Measurements from ENCODE around the gene TINAGL1. TPM values are rescaled to one million over a fixed set of nuclear protein-coding genes. Genes with fewer than 3 reads are reported as not detected.
A peak's percentile ranks its signal among the peaks of the same experiment; 100 is the strongest.

Gene TINAGL1
- total RNA-seq, 1 experiment from 2014 or later, result 57.9 TPM

DNA sequence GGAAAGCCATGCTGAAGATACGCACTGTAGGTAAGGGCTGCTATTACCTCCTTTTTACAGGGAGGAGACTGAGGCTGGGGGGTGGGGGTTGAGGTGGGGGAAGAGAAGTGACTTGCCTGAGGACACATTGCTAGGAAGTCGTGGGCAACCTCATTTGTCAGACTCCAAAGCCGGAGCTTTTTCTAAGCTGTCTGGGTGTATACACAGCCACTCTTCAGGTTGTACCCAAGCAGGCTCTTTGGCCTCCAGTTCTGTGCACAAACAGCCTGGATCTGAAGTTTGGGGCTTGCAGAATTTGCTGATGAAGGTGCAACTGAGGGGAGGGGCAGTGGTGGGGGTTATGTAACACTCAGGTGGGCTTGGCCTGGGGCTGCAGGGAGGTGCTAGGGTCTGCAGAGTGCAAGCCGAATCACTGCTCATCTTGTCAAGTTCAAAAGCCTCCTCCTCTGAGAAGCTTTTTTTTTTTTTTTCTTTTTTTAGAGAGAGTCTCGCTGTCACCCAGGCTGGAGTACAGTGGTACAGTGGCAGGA is 16.9 kb downstream of the TINAGL1 start (continued):
- TF ChIP-seq POLR2AphosphoS5 (IDR thresholded peaks at IDR 0.05; ENCODE audit: low read depth, low read length), result no peak
- no peak for TF ChIP-seq SIN3A (IDR thresholded peaks at IDR 0.05; ENCODE audit: low read depth)
- TF ChIP-seq, protein P1, sequence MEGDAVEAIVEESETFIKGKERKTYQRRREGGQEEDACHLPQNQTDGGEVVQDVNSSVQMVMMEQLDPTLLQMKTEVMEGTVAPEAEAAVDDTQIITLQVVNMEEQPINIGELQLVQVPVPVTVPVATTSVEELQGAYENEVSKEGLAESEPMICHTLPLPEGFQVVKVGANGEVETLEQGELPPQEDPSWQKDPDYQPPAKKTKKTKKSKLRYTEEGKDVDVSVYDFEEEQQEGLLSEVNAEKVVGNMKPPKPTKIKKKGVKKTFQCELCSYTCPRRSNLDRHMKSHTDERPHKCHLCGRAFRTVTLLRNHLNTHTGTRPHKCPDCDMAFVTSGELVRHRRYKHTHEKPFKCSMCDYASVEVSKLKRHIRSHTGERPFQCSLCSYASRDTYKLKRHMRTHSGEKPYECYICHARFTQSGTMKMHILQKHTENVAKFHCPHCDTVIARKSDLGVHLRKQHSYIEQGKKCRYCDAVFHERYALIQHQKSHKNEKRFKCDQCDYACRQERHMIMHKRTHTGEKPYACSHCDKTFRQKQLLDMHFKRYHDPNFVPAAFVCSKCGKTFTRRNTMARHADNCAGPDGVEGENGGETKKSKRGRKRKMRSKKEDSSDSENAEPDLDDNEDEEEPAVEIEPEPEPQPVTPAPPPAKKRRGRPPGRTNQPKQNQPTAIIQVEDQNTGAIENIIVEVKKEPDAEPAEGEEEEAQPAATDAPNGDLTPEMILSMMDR (IDR thresholded peaks at IDR 0.05 in 2 of 3, conservative IDR thresholded peaks at IDR 0.05 in 1 of 3; ENCODE audit: borderline replicate concordance in 1 of 3, insufficient read depth in 1 of 3, low read depth in 2 of 3, low read length in 2 of 3), result no peak
- TF ChIP-seq, protein P2, sequence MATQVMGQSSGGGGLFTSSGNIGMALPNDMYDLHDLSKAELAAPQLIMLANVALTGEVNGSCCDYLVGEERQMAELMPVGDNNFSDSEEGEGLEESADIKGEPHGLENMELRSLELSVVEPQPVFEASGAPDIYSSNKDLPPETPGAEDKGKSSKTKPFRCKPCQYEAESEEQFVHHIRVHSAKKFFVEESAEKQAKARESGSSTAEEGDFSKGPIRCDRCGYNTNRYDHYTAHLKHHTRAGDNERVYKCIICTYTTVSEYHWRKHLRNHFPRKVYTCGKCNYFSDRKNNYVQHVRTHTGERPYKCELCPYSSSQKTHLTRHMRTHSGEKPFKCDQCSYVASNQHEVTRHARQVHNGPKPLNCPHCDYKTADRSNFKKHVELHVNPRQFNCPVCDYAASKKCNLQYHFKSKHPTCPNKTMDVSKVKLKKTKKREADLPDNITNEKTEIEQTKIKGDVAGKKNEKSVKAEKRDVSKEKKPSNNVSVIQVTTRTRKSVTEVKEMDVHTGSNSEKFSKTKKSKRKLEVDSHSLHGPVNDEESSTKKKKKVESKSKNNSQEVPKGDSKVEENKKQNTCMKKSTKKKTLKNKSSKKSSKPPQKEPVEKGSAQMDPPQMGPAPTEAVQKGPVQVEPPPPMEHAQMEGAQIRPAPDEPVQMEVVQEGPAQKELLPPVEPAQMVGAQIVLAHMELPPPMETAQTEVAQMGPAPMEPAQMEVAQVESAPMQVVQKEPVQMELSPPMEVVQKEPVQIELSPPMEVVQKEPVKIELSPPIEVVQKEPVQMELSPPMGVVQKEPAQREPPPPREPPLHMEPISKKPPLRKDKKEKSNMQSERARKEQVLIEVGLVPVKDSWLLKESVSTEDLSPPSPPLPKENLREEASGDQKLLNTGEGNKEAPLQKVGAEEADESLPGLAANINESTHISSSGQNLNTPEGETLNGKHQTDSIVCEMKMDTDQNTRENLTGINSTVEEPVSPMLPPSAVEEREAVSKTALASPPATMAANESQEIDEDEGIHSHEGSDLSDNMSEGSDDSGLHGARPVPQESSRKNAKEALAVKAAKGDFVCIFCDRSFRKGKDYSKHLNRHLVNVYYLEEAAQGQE (IDR thresholded peaks at IDR 0.05; ENCODE audit: low read depth), result no peak

DNA sequence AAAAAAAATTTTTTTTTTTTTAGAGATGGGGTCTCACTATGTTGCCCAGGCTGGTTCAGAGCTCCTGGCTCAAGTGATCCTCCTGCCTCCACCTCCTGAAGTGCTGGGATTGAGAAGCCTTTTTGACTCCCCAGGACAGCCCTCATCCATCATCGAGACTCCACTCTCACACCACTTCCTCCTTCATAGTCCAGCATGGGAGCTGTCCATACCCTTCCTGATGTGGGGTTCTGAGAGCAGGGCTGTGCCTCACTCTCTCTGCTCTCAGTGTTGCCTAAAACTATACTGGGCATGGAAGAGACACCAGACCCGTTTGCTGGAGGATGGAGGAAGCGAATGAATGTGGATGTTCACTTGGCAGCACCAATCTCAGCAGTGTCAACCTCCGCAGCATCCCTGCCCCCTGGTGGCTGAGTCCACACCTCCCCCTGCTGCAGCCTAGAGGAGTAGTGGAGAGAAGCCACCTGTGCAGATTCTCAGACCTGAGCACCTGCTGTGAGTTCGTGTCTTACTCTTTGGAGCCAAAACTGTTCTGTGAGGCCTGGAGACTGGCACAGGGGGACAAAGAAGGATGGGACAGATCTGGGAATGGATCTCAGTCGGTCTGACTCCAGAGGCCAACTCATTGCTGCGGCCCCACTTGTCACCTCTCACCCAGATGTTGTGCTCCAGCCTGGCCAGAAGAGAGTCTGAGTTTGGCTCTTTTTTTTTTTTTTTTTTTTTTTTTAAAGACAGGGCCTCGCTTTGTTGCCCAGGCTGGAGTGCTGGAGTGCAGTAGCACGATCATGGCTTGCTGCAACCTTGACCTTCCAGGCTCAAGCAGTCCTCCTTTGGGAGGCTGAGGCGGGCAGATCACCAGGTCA is 17.7 kb downstream of the TINAGL1 start:
- no peak overlapping the region for H2AFZ ChIP-seq (ENCODE audit: low read depth, low read length, poor library complexity, severe bottlenecking)
- no peaks in the 10 kb centered on the region for H3K79me2 ChIP-seq (ENCODE audit: insufficient read depth, low read length)
- no peaks in the 10 kb centered on the region for H3K36me3 ChIP-seq (ENCODE audit: control insufficient read depth in 1 of 2, insufficient read depth in 2 of 2, low read length in 2 of 2)
- H3K9me3 ChIP-seq (ENCODE audit: control insufficient read depth in 1 of 2, insufficient read depth in 1 of 2, low read depth in 1 of 2, low read length in 2 of 2), result no peaks in the 10 kb centered on the region
- ChIA-PET RAD21 (ENCODE audit: low non-redundant PET in 1 of 2, low total read pairs in 2 of 2, uncharacterized antibody in 2 of 2, unreplicated experiment in 2 of 2) (no interaction called here), POLR2A (no interaction called here), CTCF (interaction anchor here (0.6 to 2.4 kb wide), 4 partner anchors 29 to 195 kb away, joined by 3 to 8 read pairs (median 6); no protein-coding TSS in a partner anchor)
- no peaks in the 10 kb centered on the region for H3K9me2 ChIP-seq (ENCODE audit: insufficient read depth)
- H3K27ac ChIP-seq (ENCODE audit: low read depth, low read length), result no peak overlapping the region
- no peaks in the 10 kb centered on the region for H3K27me3 ChIP-seq (ENCODE audit: insufficient read depth, low read length)
- no peak overlapping the region for H3K9ac ChIP-seq (ENCODE audit: low read length)
- DNase-seq (ENCODE audit: low read depth, low spot score) (peak; percentile 68), ATAC-seq (peak; percentile 92)
- no peak overlapping the region for H3K4me3 ChIP-seq (replicated peaks in 1 of 2; ENCODE audit: low read depth in 1 of 2, low read length in 2 of 2)
- BruUV-seq (replicated peaks), result no TSS peak
- no peaks in the 10 kb centered on the region for H4K20me1 ChIP-seq (ENCODE audit: insufficient read depth)
- intact Hi-C loops (cut with micrococcal nuclease), result loop anchor here (1.0 kb wide), 1 partner anchor 30 kb away; no protein-coding TSS in a partner anchor
- no peak overlapping the region for H3K4me2 ChIP-seq (ENCODE audit: low read length)
- peaks cover 33 to 40% of the 10 kb centered on the region in 2 experiments for H3K4me1 ChIP-seq (ENCODE audit: control insufficient read depth in 1 of 2, insufficient read depth in 2 of 2, low read length in 2 of 2)
- TF ChIP-seq YY1 (IDR thresholded peaks at IDR 0.05; ENCODE audit: extremely low read depth, insufficient replicate concordance, low read depth, low read length) (peak; percentile 58), RAD21 (IDR thresholded peaks at IDR 0.05; ENCODE audit: low read depth) (peak; percentile 96), SIN3A (IDR thresholded peaks at IDR 0.05; ENCODE audit: low read depth) (no peak), ZNF274 (IDR thresholded peaks at IDR 0.05; ENCODE audit: low read depth, low read length) (no peak), CBX3 (IDR thresholded peaks at IDR 0.05; ENCODE audit: low read depth) (no peak), FOSL1 (IDR thresholded peaks at IDR 0.05; ENCODE audit: low read depth) (no peak)
- TF ChIP-seq, protein P1 (IDR thresholded peaks at IDR 0.05 in 2 of 3, conservative IDR thresholded peaks at IDR 0.05 in 1 of 3; ENCODE audit: borderline replicate concordance in 1 of 3, insufficient read depth in 1 of 3, low read depth in 2 of 3, low read length in 2 of 3), result peak; percentile 93 to 97 (median 96)
- TF ChIP-seq, protein P3, sequence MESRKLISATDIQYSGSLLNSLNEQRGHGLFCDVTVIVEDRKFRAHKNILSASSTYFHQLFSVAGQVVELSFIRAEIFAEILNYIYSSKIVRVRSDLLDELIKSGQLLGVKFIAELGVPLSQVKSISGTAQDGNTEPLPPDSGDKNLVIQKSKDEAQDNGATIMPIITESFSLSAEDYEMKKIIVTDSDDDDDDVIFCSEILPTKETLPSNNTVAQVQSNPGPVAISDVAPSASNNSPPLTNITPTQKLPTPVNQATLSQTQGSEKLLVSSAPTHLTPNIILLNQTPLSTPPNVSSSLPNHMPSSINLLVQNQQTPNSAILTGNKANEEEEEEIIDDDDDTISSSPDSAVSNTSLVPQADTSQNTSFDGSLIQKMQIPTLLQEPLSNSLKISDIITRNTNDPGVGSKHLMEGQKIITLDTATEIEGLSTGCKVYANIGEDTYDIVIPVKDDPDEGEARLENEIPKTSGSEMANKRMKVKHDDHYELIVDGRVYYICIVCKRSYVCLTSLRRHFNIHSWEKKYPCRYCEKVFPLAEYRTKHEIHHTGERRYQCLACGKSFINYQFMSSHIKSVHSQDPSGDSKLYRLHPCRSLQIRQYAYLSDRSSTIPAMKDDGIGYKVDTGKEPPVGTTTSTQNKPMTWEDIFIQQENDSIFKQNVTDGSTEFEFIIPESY (IDR thresholded peaks at IDR 0.05; ENCODE audit: extremely low read depth, insufficient replicate concordance, low read length), result no peak
